GM12878 (cell line): ENCODE results near the gene ZNF317. TPM values are rescaled to one million over a fixed set of nuclear protein-coding genes. Genes with fewer than 3 reads are reported as not detected.

Experiments used
- ATAC-seq: fragments of 200-7000 bp; cut with Tn5 transposase; 3 replicates; pipeline ENCODE4 v1.9.1; 2020; ENCODE audit warnings: mild to moderate bottlenecking, moderate library complexity
- BruUV-seq: library from RNA; stranded (reverse); fragments of 400-500 nt; replicated peaks from 2 replicates; lab custom pipeline; 2021; lab: Mats Ljungman, UMichigan
- CTCF ChIA-PET: fragments of 300-600 bp; sonication (Branson Sonifier 250); formaldehyde crosslinking; extraction: SDS; loops from one replicate; lab custom pipeline; 2021; ENCODE audit warnings: inconsistent platforms; lab: Yijun Ruan, JAX
- POLR2A ChIA-PET: fragments of 350-600 bp; formaldehyde crosslinking; extraction: SDS; loops from one replicate; lab custom pipeline; 2021; ENCODE audit warnings: inconsistent platforms; lab: Charles Lee
- RAD21 ChIA-PET: fragments of 300-600 bp; sonication (Branson Sonifier 250); formaldehyde crosslinking; loops from one replicate; lab custom pipeline; 2023; ENCODE audit warnings: antibody characterized with exemption; ENCODE audit not compliant: unreplicated experiment; lab: Charles Lee
- SMC1A ChIA-PET: fragments of 300-600 bp; sonication (Branson Sonifier 250); formaldehyde crosslinking; loops from one replicate; lab custom pipeline; 2023; ENCODE audit not compliant: unreplicated experiment, uncharacterized antibody; lab: Charles Lee
- DNase-seq: peaks from one replicate; pipeline ENCODE4 v3.0.0-alpha.2; 2011; ENCODE audit warnings: low read depth, low spot score
- FAIRE-seq: peaks from 3 replicates; lab custom pipeline; 2011; peaks lifted over from hg19 to GRCh38; lab: Jason Lieb, UNC
- H2AFZ ChIP-seq: 2 replicates; pipeline ENCODE4 v1.6.0; 2011; ENCODE audit warnings: low read depth, low read length, control low read depth; ENCODE audit not compliant: control insufficient read depth
- H3K27ac ChIP-seq: 2 replicates; pipeline ENCODE4 v1.5.1; 2011; ENCODE audit warnings: control low read depth; ENCODE audit not compliant: control insufficient read depth, insufficient read depth
- H3K27me3 ChIP-seq, 2 experiments: replicated peaks in 1 of 2; 2 replicates each; pipeline versions ENCODE4 v1.6.0 to v1.6.1; 2011; ENCODE audit warnings: low read length in 1 of 2; ENCODE audit not compliant: control insufficient read depth in 2 of 2, insufficient read depth in 2 of 2
- H3K36me3 ChIP-seq, 2 experiments: 2 replicates each; pipeline ENCODE4 v1.5.1; 2011; ENCODE audit warnings: low read length in 1 of 2; ENCODE audit not compliant: control insufficient read depth in 2 of 2, insufficient read depth in 2 of 2
- H3K4me1 ChIP-seq: 2 replicates; pipeline ENCODE4 v1.6.1; 2011; ENCODE audit warnings: mild to moderate bottlenecking, low read length, moderate library complexity, mixed read lengths; ENCODE audit not compliant: control insufficient read depth, insufficient read depth
- H3K4me2 ChIP-seq: 2 replicates; pipeline ENCODE4 v1.6.0; 2011; ENCODE audit warnings: control low read depth; ENCODE audit not compliant: control insufficient read depth, insufficient read depth
- H3K4me3 ChIP-seq: fragments of 200-600 bp; sonication (generic); 2 replicates; pipeline ENCODE4 v1.5.1; 2016
- H3K79me2 ChIP-seq: 2 replicates; pipeline ENCODE4 v1.6.0; 2011; ENCODE audit warnings: low read length; ENCODE audit not compliant: control insufficient read depth, insufficient read depth
- H3K9ac ChIP-seq: 2 replicates; pipeline ENCODE4 v1.8.0; 2011; ENCODE audit warnings: low read length, control low read depth, mixed read lengths; ENCODE audit not compliant: control insufficient read depth, insufficient read depth
- H3K9me3 ChIP-seq: replicated peaks from 3 replicates; pipeline ENCODE4 v1.5.1; 2011; ENCODE audit warnings: mild to moderate bottlenecking, low read length; ENCODE audit not compliant: control insufficient read depth, insufficient read depth
- H4K20me1 ChIP-seq: 2 replicates; pipeline ENCODE4 v1.6.0; 2011; ENCODE audit not compliant: control insufficient read depth, insufficient read depth
- ATF3 ChIP-seq: IDR thresholded peaks from 2 replicates; pipeline ENCODE4 v1.6.1; 2011; ENCODE audit warnings: low read depth, mild to moderate bottlenecking, low read length, moderate library complexity, borderline replicate concordance; ENCODE audit errors: extremely low read depth
- BHLHE40 ChIP-seq, 2 experiments: fragments of 450-650 bp in 1 of 2; IDR thresholded peaks; 2 replicates each; pipeline ENCODE4 v1.6.1; 2011 to 2017; ENCODE audit warnings: low read depth in 2 of 2, borderline replicate concordance in 1 of 2, improper control_type of control experiment in 1 of 2, low read length in 1 of 2, mild to moderate bottlenecking in 1 of 2
- CHD2 ChIP-seq: IDR thresholded peaks from 2 replicates; pipeline ENCODE4 v1.6.1; 2011; ENCODE audit warnings: low read depth, low read length, improper control_type of control experiment, borderline replicate concordance
- CREB1 ChIP-seq: IDR thresholded peaks from 2 replicates; pipeline ENCODE4 v1.6.1; 2012; ENCODE audit warnings: low read depth, mild to moderate bottlenecking, inconsistent platforms
- FOXK2 ChIP-seq: fragments of 450-650 bp; IDR thresholded peaks from 2 replicates; pipeline ENCODE4 v1.6.1; 2017; ENCODE audit warnings: mild to moderate bottlenecking, moderate library complexity
- IKZF2 ChIP-seq, 2 experiments: fragments of 450-650 bp; IDR thresholded peaks; 2 replicates each; pipeline ENCODE4 v1.6.1; 2017; ENCODE audit warnings: mild to moderate bottlenecking in 2 of 2, moderate library complexity in 2 of 2
- KLF5 ChIP-seq: fragments of 450-650 bp; IDR thresholded peaks from 2 replicates; pipeline ENCODE4 v1.6.1; 2014; ENCODE audit warnings: mild to moderate bottlenecking; ENCODE audit not compliant: partially characterized antibody
- MEF2B ChIP-seq: fragments of 450-650 bp; IDR thresholded peaks from 2 replicates; pipeline ENCODE4 v1.6.1; 2018; ENCODE audit warnings: mild to moderate bottlenecking, moderate library complexity; ENCODE audit not compliant: partially characterized antibody, poor library complexity, severe bottlenecking
- NBN ChIP-seq: fragments of 450-650 bp; IDR thresholded peaks from 2 replicates; pipeline ENCODE4 v1.6.1; 2016
- NKRF ChIP-seq: fragments of 450-650 bp; conservative IDR thresholded peaks from 2 replicates; pipeline ENCODE4 v1.6.1; 2017; ENCODE audit warnings: mild to moderate bottlenecking, moderate library complexity
- PRDM15 ChIP-seq: fragments of 450-650 bp; formaldehyde crosslinking; IDR thresholded peaks from 2 replicates; pipeline ENCODE4 v1.4.0; 2020; ENCODE audit warnings: mild to moderate bottlenecking, moderate library complexity
- RBBP5 ChIP-seq: fragments of 200-600 bp; sonication (generic); conservative IDR thresholded peaks from 2 replicates; pipeline ENCODE4 v1.6.1; 2016
- RUNX3 ChIP-seq: IDR thresholded peaks from 2 replicates; pipeline ENCODE4 v1.6.1; 2012; ENCODE audit warnings: low read length, inconsistent platforms
- ZBTB11 ChIP-seq: fragments of 450-650 bp; formaldehyde crosslinking; IDR thresholded peaks from 2 replicates; pipeline ENCODE4 v1.5.0; 2022; ENCODE audit warnings: mild to moderate bottlenecking, missing genetic modification characterization
- WGBS: methylation state at CpG from one replicate; pipeline ENCODE4 v1.1.6; 2016; ENCODE audit warnings: low lambda C conversion rate; ENCODE audit not compliant: insufficient replicate concordance, insufficient coverage; ENCODE audit errors: missing lambda C conversion rate; 5-methylcytosine and 5-hydroxymethylcytosine counted together
- in situ Hi-C: fragments of 300-500 bp; cut with MboI; formaldehyde crosslinking; loops from 9 replicates; pipeline ENCODE4 v1.14.3; 2018; ENCODE audit warnings: mixed read lengths
- intact Hi-C: fragments of 100-400 bp; cut with micrococcal nuclease; formaldehyde crosslinking; loops from one replicate; pipeline ENCODE4 v1.14.2; 2022; ENCODE audit not compliant: unreplicated experiment
- polyA plus RNA-seq, 11 experiments: library from polyadenylated mRNA; depleted of rRNA in 4 of 11; unstranded in 6 of 11; stranded (reverse) in 5 of 11; fragments of >200 nt; fragmentation: Nextera tagmentation in 4 of 11; fragmentation: Illumina TruSeq in 1 of 11; extraction: Ambion mirVana in 4 of 11; extraction: Trizol in 1 of 11; gene quantifications; 1 replicate in 1 of 11; 2 replicates in 10 of 11; pipeline versions ENCODE4 v1.2.1 to v1.2.3, GENCODE V29; 2011 to 2016; ENCODE audit warnings: inconsistent platforms in 2 of 11, missing spikeins in 2 of 11, low read depth in 1 of 11
- total RNA-seq, 4 experiments: library from RNA; depleted of rRNA in 3 of 4; stranded (reverse); fragments of >200 nt in 3 of 4; fragmentation: Illumina TruSeq in 1 of 4; extraction: Trizol in 1 of 4; gene quantifications; 2 replicates each; pipeline versions ENCODE4 v1.2.1 to v1.2.3, GENCODE V29; 2013 to 2021

Gene ZNF317
- total and polyA plus RNA-seq, 10 of the 15 experiments (the other 5 are each of a cell fraction or from before 2014, with no cell fraction given) = 22.7 to 39.4 (median 32.6) TPM

- Histone ChIP-seq H3K4me2 (no peak overlapping the region), H3K9ac (no peak overlapping the region), H3K27ac (no peak overlapping the region), H3K4me1 (no peaks in the 10 kb centered on the region), H3K4me3 (no peak overlapping the region), H4K20me1 (no peaks in the 10 kb centered on the region; the same call in 1 of the 2 replicates), H3K79me2 (peaks cover 32% of the 10 kb centered on the region), H3K27me3 (no peaks in the 10 kb centered on the region), H3K36me3 (peaks cover 12 to 28% of the 10 kb centered on the region in 2 experiments), H3K9me3 (peaks cover 44% of the 10 kb centered on the region), H2AFZ (no peak overlapping the region)
- intact Hi-C loops = no loop called here
- ChIA-PET RAD21 (no interaction called here), CTCF (no interaction called here), SMC1A (no interaction called here), POLR2A (no interaction called here)
- no peak for FAIRE-seq
- DNase-seq = no peak
- in situ Hi-C loops = no loop called here
- 95% methylated on average over 5 of the region's 5 CpGs for WGBS
- no TSS peak for BruUV-seq
- TF ChIP-seq ATF3 (no peak), KLF5 (no peak), NBN (no peak), NKRF (no peak), CREB1 (no peak), CHD2 (no peak), IKZF2 (IDR thresholded peaks at IDR 0.05) (no peak), BHLHE40 (IDR thresholded peaks at IDR 0.05; ENCODE audit: borderline replicate concordance in 1 of 2, low read depth in 2 of 2, low read length in 1 of 2) (no peak), PRDM15 (CRISPR knock-in tag) (no peak), RUNX3 (no peak), RBBP5 (no peak), ZBTB11 (no peak), FOXK2 (no peak), MEF2B (no peak)
- no peak for ATAC-seq
These were observed 10.5 kb downstream of the ZNF317 start for GRCh38 chr19:9150650-9151049.
